K562 (cell line): ENCODE measurements around the gene RPS15A. TPM values are rescaled to one million over a fixed set of nuclear protein-coding genes. Genes with fewer than 3 reads are reported as not detected.

ENCODE experiments used
- ATAC-seq: fragments of 200-7000 bp; cut with Tn5 transposase; 3 replicates; pipeline ENCODE4 v1.9.1; 2020; ENCODE audit warnings: moderate library complexity
- BruUV-seq: library from RNA; stranded (reverse); fragments of 400-500 nt; replicated peaks from 2 replicates; lab custom pipeline; 2021; lab: Mats Ljungman, UMichigan
- CTCF ChIA-PET: fragments of 300-600 bp; formaldehyde crosslinking; extraction: SDS; loops from one replicate; lab custom pipeline; 2021; ENCODE audit warnings: low intra/inter-chr PET ratio; lab: Yijun Ruan, JAX
- POLR2A ChIA-PET: fragments of 300-600, 350-650 bp; sonication (Branson Sonifier 250); formaldehyde crosslinking; extraction: SDS; loops from one replicate; lab custom pipeline; 2021; ENCODE audit warnings: antibody characterized with exemption, inconsistent platforms; lab: Yijun Ruan, JAX
- DNase-seq, 4 experiments: peaks; one replicate each; pipeline versions ENCODE4 v3.0.0 to v3.0.0-alpha.2; 2011 to 2018; ENCODE audit warnings: low spot score in 3 of 4, mixed read lengths in 3 of 4; ENCODE audit errors: extremely low read depth in 1 of 4
- FAIRE-seq: peaks from 2 replicates; lab custom pipeline; 2011; peaks lifted over from hg19 to GRCh38; lab: Jason Lieb, UNC
- H2AFZ ChIP-seq: 2 replicates; pipeline ENCODE4 v1.6.0; 2011; ENCODE audit warnings: low read depth, low read length, control low read depth, inconsistent platforms
- H3K27ac ChIP-seq: fragments of 200-600 bp; 3 replicates; pipeline ENCODE4 v1.8.0; 2011; ENCODE audit warnings: low read depth, mild to moderate bottlenecking, control low read depth, inconsistent platforms, low read length, moderate library complexity, mixed read lengths; ENCODE audit errors: extremely low read depth
- H3K27me3 ChIP-seq, 2 experiments: fragments of 300-600 bp in 1 of 2; 2 replicates in 1 of 2; 3 replicates in 1 of 2; pipeline versions ENCODE4 v1.6.0 to v1.8.0; 2011; ENCODE audit warnings: inconsistent platforms in 2 of 2, low read length in 2 of 2, mild to moderate bottlenecking in 1 of 2, mixed read lengths in 1 of 2, moderate library complexity in 1 of 2; ENCODE audit not compliant: control insufficient read depth in 2 of 2, insufficient read depth in 2 of 2
- H3K36me3 ChIP-seq: fragments of 300-600 bp; 3 replicates; pipeline ENCODE4 v1.8.0; 2011; ENCODE audit warnings: mild to moderate bottlenecking, low read length, inconsistent platforms; ENCODE audit not compliant: control insufficient read depth, insufficient read depth
- H3K4me1 ChIP-seq, 2 experiments: fragments of 200-600 bp in 1 of 2; replicated peaks in 1 of 2; 2 replicates in 1 of 2; 3 replicates in 1 of 2; pipeline versions ENCODE4 v1.5.1 to v1.8.0; 2011; ENCODE audit warnings: inconsistent platforms in 2 of 2, low read length in 2 of 2, mild to moderate bottlenecking in 1 of 2, mixed read lengths in 1 of 2, moderate library complexity in 1 of 2; ENCODE audit not compliant: control insufficient read depth in 2 of 2, insufficient read depth in 2 of 2
- H3K4me2 ChIP-seq: 2 replicates; pipeline ENCODE4 v1.6.1; 2011; ENCODE audit warnings: low read length, control low read depth, inconsistent platforms, mixed read lengths; ENCODE audit not compliant: insufficient read depth
- H3K4me3 ChIP-seq: fragments of 200-600 bp; sonication (generic), shearing (Covaris generic); 2 replicates; pipeline ENCODE4 v1.5.1; 2016; ENCODE audit warnings: control low read depth, inconsistent platforms
- H3K79me2 ChIP-seq: fragments of 200-600 bp; 3 replicates; pipeline ENCODE4 v1.8.0; 2011; ENCODE audit warnings: low read length, inconsistent platforms; ENCODE audit not compliant: control insufficient read depth, insufficient read depth
- H3K9ac ChIP-seq, 2 experiments: 2 replicates each; pipeline versions ENCODE4 v1.6.0 to v1.6.1; 2011; ENCODE audit warnings: low read depth in 2 of 2, low read length in 2 of 2, control low read depth in 1 of 2, inconsistent platforms in 1 of 2, mild to moderate bottlenecking in 1 of 2, mixed read lengths in 1 of 2; ENCODE audit not compliant: insufficient read depth in 1 of 2
- H3K9me1 ChIP-seq: one replicate; pipeline ENCODE4 v1.6.0; 2011; ENCODE audit warnings: inconsistent platforms, mild to moderate bottlenecking, low read length, moderate library complexity; ENCODE audit not compliant: control insufficient read depth, insufficient read depth
- H3K9me3 ChIP-seq: replicated peaks from 2 replicates; pipeline ENCODE4 v1.5.1; 2011; ENCODE audit warnings: low read depth, low read length, inconsistent platforms; ENCODE audit not compliant: control insufficient read depth, insufficient read depth
- H4K20me1 ChIP-seq: replicated peaks from 2 replicates; pipeline ENCODE4 v1.6.1; 2011; ENCODE audit warnings: low read length, inconsistent platforms, mixed read lengths; ENCODE audit not compliant: control insufficient read depth, insufficient read depth
- ADNP ChIP-seq: fragments of 200-800 bp; sonication (Bioruptor generic); IDR thresholded peaks from 2 replicates; pipeline ENCODE4 v1.6.1; 2016; ENCODE audit warnings: missing genetic modification characterization, missing compliant biosample characterization
- E2F8 ChIP-seq: fragments of 450-650 bp; IDR thresholded peaks from 2 replicates; pipeline ENCODE4 v1.7.1; 2018; ENCODE audit warnings: mild to moderate bottlenecking, low read depth; ENCODE audit not compliant: partially characterized antibody
- GATAD2B ChIP-seq: fragments of 450-650 bp; IDR thresholded peaks from 2 replicates; pipeline ENCODE4 v1.6.1; 2017; ENCODE audit warnings: mild to moderate bottlenecking, borderline replicate concordance
- HMBOX1 ChIP-seq: sonication (generic); IDR thresholded peaks from 2 replicates; pipeline ENCODE4 v1.6.1; 2016
- ILK ChIP-seq: fragments of 450-650 bp; IDR thresholded peaks from 2 replicates; pipeline ENCODE4 v1.6.1; 2016; ENCODE audit warnings: missing genetic modification characterization, low read depth, mild to moderate bottlenecking, missing compliant biosample characterization, moderate library complexity, borderline replicate concordance
- MTA1 ChIP-seq: fragments of 450-650 bp; IDR thresholded peaks from 2 replicates; pipeline ENCODE4 v1.6.1; 2017; ENCODE audit warnings: borderline replicate concordance
- NRF1 ChIP-seq, 2 experiments: fragments of 450-650 bp; IDR thresholded peaks in 1 of 2; conservative IDR thresholded peaks in 1 of 2; 2 replicates each; pipeline ENCODE4 v1.6.1; 2014; ENCODE audit warnings: mild to moderate bottlenecking in 2 of 2
- SMARCA4 ChIP-seq: fragments of 450-650 bp; IDR thresholded peaks from 2 replicates; pipeline ENCODE4 v1.6.1; 2016
- SUPT5H ChIP-seq: fragments of 450-650 bp; IDR thresholded peaks from 2 replicates; pipeline ENCODE4 v1.6.1; 2016
- XRCC3 ChIP-seq: fragments of 450-650 bp; IDR thresholded peaks from 2 replicates; pipeline ENCODE4 v1.6.1; 2017; ENCODE audit warnings: mild to moderate bottlenecking, moderate library complexity
- ZBTB9 ChIP-seq: fragments of 450-650 bp; formaldehyde crosslinking; IDR thresholded peaks from 2 replicates; pipeline ENCODE4 v1.4.0; 2020; ENCODE audit warnings: mild to moderate bottlenecking, moderate library complexity
- ZEB2 ChIP-seq: fragments of 450-650 bp; IDR thresholded peaks from 2 replicates; pipeline ENCODE4 v1.6.1; 2016
- ZFX ChIP-seq: sonication (generic); formaldehyde crosslinking; IDR thresholded peaks from 2 replicates; pipeline ENCODE4 v1.8.0; 2022; ENCODE audit warnings: mild to moderate bottlenecking, missing genetic modification reagents, moderate library complexity
- ZNF174 ChIP-seq: fragments of 250-450 bp; sonication (Bioruptor Pico); IDR thresholded peaks from 2 replicates; pipeline ENCODE4 v1.4.0; 2020; ENCODE audit warnings: mild to moderate bottlenecking
- WGBS: fragments of 100-300 bp; shearing (Covaris generic); methylation state at CpG from one replicate; pipeline ENCODE4 v1.1.6; 2016; ENCODE audit warnings: low coverage, mixed read lengths; ENCODE audit not compliant: insufficient coverage; ENCODE audit errors: missing lambda C conversion rate; 5-methylcytosine and 5-hydroxymethylcytosine counted together
- in situ Hi-C: fragments of 300-500 bp; cut with MboI; formaldehyde crosslinking; loops from 4 replicates; pipeline ENCODE4 v1.15.0; 2018; ENCODE audit warnings: inconsistent platforms, mixed read lengths
- intact Hi-C: fragments of 100-400 bp; cut with micrococcal nuclease; formaldehyde crosslinking; loops from 2 replicates; pipeline ENCODE4 v1.14.2; 2022
- polyA plus RNA-seq, 8 experiments: library from polyadenylated mRNA; depleted of rRNA in 4 of 8; stranded (reverse) in 5 of 8; unstranded in 3 of 8; fragments of >200 nt; fragmentation: Nextera tagmentation in 2 of 8; fragmentation: Illumina TruSeq in 1 of 8; extraction: Ambion mirVana in 2 of 8; extraction: Trizol in 1 of 8; gene quantifications; 2 replicates each; pipeline versions ENCODE4 v1.2.1 to v1.2.3, GENCODE V29; 2011 to 2014; ENCODE audit warnings: inconsistent platforms in 1 of 8, missing spikeins in 1 of 8
- total RNA-seq, 7 experiments: library from RNA; depleted of rRNA in 6 of 7; stranded (reverse); fragments of >200 nt in 6 of 7; fragmentation: Illumina TruSeq in 2 of 7; extraction: Trizol in 2 of 7; gene quantifications; 2 replicates each; pipeline versions ENCODE4 v1.2.1 to v1.2.3, GENCODE V29; 2011 to 2021; ENCODE audit warnings: low replicate concordance in 1 of 7

RPS15A gene
- total and polyA plus RNA-seq, 9 of the 15 experiments (the other 6 are each of a cell fraction or from before 2014, with no cell fraction given), result 1,397 to 5,474 (median 2,798) TPM

GRCh38 chr16:18804540-18804939, 14.4 kb upstream of the RPS15A start:
- Histone ChIP-seq H3K9me3 (no peaks in the 10 kb centered on the region), H3K9me1 (no peaks in the 10 kb centered on the region), H2AFZ (0 out of 2 replicates have a peak overlapping the region, but pooled peaks have one; percentile 18), H3K79me2 (peaks cover 34% of the 10 kb centered on the region), H4K20me1 (peaks cover 12% of the 10 kb centered on the region; the same call in 1 of the 2 replicates), H3K36me3 (peaks cover 55% of the 10 kb centered on the region), H3K27ac (peak overlapping the region; percentile 67), H3K4me2 (no peak overlapping the region), H3K27me3 (no peaks in the 10 kb centered on the region), H3K9ac (peak overlapping the region in 1 of 2 experiments; percentile 53; a peak in 2 of 4 replicates), H3K4me3 (no peak overlapping the region), H3K4me1 (peaks cover 18 to 19% of the 10 kb centered on the region in 2 experiments; a peak in 4 of 5 replicates)
- 11% methylated on average over 3 of the region's 3 CpGs for WGBS
- POLR2A ChIA-PET, result interaction anchor here (0.8 to 10.2 kb wide), 8 partner anchors 9 to 281 kb away, joined by 3 to 342 read pairs (median 3); partner anchors contain the start of gene RPS15A
- in situ Hi-C loops, result no loop called here
- intact Hi-C loops, result no loop called here
- CTCF ChIA-PET, result interaction anchor here (0.6 kb wide), 1 partner anchor 167 kb away, joined by 3 read pairs; no protein-coding TSS in a partner anchor
- no peak for ATAC-seq
- FAIRE-seq, result no peak
- DNase-seq, result peak in 1 of 4 experiments; percentile 53
- BruUV-seq, result no TSS peak
- TF ChIP-seq NRF1 (conservative IDR thresholded peaks at IDR 0.05 in 1 of 2, IDR thresholded peaks at IDR 0.05 in 1 of 2) (0 out of 4 replicates have a peak, but pooled peaks of 1 of the 2 experiments have one; percentile 7), ZEB2 (no peak), ZBTB9 (CRISPR knock-in tag) (no peak), GATAD2B (no peak), SUPT5H (no peak), ILK (tag) (no peak), SMARCA4 (0 out of 2 replicates have a peak, but pooled peaks have one; percentile 3), E2F8 (no peak), ZNF174 (CRISPR knock-in tag) (no peak), ZFX (0 out of 2 replicates have a peak, but pooled peaks have one; percentile 23), MTA1 (no peak), ADNP (0 out of 2 replicates have a peak, but pooled peaks have one; percentile 32), HMBOX1 (peak; percentile 32; the same call in 1 of the 2 replicates), XRCC3 (no peak)
- TF ChIP-seq, all 486 proteins: peak for 5
